Stimulated activated CD4-positive, alpha-beta T cell treated with anti-CD3 and anti-CD28 coated beads, Interleukin-2, amount 100 ng/mL, for 24 hours (primary cell): Measurements from ENCODE around the gene RPS14.

Experiments
- DNase-seq, 2 donors: peaks; one replicate each; pipeline ENCODE4 v3.0.0-alpha.2; 2020

The RPS14 gene

DNA sequence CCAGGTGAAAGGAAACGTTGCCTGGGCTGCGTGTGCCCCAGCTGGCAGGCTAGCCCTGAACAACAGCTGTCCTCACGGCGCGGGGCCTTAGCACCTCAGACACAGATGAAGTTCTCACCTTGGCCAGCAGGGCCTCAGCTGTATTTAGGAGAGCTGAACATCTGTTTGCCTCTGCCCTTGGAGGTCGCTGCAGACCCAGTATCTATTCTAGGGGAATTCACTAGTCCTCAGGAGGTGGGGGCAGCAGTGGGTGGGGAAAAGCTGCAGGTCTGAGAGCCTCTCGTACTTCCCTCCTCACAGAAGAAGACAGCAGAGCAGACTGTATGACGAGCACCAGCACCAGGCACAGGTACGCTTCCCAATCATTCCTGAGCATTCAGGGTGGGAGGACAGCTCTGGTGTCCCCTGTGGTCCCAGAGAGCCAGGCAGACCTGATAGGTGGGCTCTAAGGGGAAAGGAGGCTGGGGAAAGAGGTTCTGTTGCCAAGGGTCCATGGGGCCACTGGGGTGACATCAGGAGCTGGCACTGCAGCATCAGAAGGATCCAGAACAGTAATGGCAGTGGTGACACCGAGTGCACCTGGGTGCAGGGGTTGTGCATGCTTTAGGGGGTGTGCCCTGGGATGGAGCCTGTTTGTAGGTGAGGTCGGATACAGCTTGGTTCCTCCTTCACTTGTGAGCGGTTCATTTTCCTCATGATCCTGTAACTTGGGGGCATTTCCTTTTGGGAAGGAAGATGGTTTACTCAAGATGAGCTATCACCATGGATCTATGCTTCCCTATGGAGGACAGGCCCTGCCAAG lies 50.6 kb downstream of the RPS14 start:
- peak in 1 of 2 donors; percentile 28 for DNase-seq

DNA sequence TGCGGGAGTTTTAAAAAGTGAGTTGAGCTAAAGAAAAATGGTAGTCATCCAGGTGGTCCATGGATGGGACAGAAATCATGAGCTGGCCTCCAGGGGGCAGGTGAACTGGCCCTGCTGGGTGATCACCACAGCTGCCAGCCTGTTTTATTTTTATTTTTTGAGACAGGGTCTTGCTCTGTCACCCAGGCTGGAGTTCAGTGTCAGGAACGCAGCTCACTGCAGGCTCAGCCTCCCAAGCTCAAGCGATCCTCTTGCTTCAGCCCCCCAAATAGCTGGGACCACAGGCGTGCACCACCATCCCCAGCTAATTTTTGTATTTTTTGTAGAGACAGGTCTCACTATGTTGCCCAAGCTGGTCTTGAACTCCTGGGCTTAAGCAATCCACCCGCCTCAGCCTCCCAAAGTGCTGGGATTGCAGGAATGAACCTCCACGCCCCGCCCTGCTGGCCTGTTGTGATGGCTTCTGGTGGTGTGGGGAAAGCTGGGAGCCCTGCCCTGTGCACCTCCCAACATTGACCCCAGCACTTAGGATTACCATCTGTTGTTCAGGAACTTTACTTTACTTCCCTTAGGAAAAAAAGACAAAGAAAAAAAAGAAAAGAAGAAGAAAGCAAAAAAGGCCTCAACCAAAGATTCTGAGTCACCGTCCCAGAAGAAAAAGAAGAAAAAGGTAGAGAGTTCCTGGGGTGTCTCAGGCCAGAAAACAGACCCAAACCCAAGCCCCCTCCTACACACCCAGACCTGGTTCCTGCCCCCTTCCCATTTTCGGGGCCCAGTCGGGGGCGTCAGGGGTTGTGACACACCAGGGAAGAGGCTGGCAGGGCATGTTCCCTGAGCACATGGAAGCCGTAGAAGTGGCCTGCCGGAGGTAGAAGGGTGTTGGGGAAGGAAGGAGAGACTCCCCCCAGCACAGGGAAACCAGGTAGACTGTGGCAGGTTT lies 51.5 kb downstream of the RPS14 start:
- no peak for DNase-seq

DNA sequence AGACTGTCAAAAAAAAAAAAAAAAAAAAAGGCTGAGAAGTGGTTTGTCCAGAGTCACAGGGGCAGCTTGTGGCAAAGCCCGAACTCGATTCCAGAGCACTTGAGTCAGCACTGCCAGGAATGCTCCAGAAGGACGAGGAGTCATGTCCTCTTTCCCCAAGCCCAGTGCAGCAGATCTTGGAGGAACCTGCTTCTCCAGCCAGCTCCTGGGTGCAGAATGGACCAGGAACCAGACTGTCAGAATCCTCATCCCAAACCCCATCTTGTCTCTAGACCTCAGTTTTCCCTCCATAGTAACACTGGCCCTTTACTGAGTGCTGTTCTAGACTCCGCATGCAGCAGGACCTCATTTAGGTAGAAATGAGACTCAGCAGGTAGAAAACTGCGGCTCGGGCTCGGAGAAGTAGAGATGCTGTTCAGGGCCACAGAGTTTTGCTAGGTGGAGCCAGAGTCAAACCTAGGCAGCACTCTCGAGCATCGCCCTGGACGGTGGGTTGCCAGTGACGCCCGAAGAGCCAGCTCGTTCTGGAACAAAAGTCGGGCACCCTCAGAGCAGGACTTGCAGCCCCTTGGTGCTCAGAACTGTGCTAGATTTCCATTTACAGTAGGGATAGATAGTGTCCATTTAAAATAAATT lies 52.3 kb downstream of the RPS14 start:
- DNase-seq: no peak

GRCh38 chr5:150396267-150396666 lies 53.3 kb downstream of the RPS14 start:
- no peak for DNase-seq

GRCh38 chr5:150395688-150395975 lies 53.9 kb downstream of the RPS14 start:
- no peak for DNase-seq

GRCh38 chr5:150394912-150395687 lies 54.4 kb downstream of the RPS14 start:
- no peak for DNase-seq

- DNase-seq: no peak
Observed at GRCh38 chr5:150394131-150394530, 55.4 kb downstream of the RPS14 start.

- DNase-seq: no peak
Observed at GRCh38 chr5:150393096-150393645, 56.4 kb downstream of the RPS14 start.

- DNase-seq: no peak
Observed at GRCh38 chr5:150392680-150393079, 56.9 kb downstream of the RPS14 start.
